ENCODE measurements around the gene DUSP9.

DUSP9 gene

DNA sequence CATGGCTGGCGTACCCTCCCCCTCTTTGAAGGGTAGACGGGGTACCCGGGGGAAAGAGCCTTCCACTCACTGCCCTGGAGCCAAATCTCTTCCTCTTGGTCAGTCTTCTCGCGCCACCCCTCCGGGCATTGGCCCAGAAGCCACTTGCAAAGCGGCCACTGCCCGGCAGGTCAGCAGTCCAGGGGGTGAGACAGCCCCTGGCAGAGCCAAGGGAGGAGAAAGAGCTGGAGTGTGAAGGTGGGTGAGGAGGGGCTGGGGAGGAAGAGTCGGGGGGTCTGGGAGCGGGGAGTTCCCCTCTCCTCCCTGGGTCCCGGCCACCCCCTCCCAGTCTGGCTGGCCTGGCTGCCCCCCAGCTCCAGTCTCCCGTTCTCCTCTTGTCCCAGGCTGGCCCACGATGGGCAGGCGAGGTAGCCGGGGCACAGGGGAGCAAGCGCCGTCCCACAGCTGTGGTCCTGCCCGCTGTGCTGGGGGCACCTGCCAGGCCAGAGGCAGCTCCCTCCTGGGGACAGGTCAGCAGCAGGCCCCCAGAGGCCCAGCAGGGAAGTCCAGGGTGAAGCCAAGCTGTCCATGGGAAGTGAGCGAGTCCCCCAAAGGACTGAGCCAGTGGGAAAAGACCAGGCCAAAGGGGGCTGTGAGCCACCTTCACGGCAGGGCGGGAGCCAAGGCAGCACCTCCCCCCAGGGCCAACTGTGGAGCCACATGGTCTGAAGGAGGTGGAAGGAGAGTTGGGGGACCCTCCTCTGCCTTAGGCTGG, 21.6 kb upstream of the DUSP9 start:
- TF ChIP-seq, protein P1, sequence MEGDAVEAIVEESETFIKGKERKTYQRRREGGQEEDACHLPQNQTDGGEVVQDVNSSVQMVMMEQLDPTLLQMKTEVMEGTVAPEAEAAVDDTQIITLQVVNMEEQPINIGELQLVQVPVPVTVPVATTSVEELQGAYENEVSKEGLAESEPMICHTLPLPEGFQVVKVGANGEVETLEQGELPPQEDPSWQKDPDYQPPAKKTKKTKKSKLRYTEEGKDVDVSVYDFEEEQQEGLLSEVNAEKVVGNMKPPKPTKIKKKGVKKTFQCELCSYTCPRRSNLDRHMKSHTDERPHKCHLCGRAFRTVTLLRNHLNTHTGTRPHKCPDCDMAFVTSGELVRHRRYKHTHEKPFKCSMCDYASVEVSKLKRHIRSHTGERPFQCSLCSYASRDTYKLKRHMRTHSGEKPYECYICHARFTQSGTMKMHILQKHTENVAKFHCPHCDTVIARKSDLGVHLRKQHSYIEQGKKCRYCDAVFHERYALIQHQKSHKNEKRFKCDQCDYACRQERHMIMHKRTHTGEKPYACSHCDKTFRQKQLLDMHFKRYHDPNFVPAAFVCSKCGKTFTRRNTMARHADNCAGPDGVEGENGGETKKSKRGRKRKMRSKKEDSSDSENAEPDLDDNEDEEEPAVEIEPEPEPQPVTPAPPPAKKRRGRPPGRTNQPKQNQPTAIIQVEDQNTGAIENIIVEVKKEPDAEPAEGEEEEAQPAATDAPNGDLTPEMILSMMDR (IDR thresholded peaks at IDR 0.05) = no peak

DNA sequence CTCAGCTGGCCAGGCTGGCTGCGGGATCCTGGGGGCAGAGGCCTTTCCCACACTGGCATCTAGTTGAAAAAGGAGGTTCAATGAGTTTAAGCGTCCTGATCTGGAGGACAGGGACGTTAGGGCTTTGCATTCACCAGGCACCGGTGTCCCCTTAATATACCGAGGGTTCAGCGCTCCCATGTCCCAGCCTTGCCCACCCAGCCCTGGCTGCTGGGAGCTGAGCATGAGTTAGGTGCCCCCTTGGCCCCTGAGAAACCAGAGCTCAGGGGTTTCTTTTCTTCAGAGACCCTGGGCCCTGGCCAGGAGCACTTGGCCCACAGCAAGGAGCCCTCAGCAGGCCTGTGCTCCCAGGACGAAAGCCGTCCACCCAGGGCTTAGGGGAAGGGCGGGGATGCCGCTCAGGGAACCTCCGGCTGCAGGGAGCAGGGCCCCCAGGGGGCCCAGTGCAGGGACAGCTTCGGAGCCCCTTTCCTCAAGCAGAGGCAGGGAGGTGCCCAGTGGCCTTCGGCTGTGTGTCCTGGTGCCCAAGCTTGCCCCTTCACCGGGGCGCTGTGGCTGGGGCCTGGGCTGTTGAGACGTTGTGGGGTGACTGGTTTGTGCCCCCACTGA, 20.9 kb upstream of the DUSP9 start:
- TF ChIP-seq, protein P1 (IDR thresholded peaks at IDR 0.05) = no peak

- TF ChIP-seq, protein P1 (IDR thresholded peaks at IDR 0.05) = no peak
Observed at GRCh38 chrX:153626863-153627674, 19.9 kb upstream of the DUSP9 start.

- TF ChIP-seq, protein P1 (IDR thresholded peaks at IDR 0.05) = no peak
Observed at GRCh38 chrX:153627675-153628111, 19.3 kb upstream of the DUSP9 start.

DNA sequence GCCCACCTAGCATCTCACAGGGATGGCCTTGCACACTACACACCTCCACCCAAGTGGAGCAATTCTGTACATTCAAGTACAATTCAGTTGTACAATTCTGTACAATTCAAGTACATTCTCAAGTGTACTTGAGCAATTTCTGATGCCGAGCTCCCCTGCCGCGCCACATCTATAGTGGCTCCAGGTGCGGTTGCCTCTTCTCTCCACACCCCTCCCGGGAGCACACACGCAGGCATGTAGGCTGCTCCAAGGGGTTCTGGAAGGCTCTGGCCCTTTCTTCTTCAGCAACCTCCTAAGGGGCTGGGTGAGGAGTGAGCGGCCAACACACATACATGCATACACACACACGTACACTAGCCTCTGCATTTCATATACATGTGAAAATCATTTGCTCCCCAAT, 18.9 kb upstream of the DUSP9 start:
- TF ChIP-seq, protein P1 (IDR thresholded peaks at IDR 0.05) = no peak

DNA sequence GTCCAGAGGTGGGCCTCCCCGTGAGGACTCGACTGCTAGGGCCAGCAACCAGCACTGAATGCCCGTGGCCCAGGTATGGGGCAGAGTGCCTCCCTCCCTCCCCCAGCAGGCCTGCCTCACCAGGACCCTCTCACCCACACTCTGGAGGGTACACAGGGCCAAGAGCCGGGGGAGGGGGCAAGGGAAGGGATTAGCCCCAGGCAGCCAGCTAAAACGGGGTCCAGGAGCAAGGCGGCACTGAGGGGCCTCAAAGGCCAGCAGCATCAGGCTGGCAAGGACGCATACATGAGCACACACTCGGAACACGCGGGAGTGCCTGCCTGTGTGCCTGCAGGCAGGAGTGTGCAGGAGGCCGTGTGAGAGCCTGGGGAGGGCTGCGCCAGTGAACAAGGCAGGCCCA, 18.3 kb upstream of the DUSP9 start:
- TF ChIP-seq, protein P1 (IDR thresholded peaks at IDR 0.05) = no peak

DNA sequence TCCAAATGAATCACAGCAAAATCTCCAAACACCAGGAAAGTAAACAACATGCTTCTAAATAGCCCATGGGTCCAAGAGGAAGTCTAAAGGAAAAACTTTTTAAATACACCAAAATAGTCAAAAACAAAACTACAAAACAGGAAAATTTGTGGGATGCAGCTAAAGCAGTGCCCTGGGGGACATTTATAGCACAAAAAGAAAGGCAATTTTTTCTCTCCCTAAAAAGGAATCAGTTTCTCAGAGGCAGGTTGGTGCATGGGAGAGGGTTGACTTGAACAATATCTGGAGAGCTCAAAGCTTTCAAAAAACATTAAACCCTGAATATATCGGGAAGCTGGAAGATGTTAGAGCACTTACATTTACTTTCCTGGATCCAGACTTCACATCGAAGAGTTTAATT, 15.7 kb upstream of the DUSP9 start:
- TF ChIP-seq, protein P1 (IDR thresholded peaks at IDR 0.05) = no peak
